T-helper 17 cell (primary cell): ENCODE data around the gene PBX2. TPM values are rescaled to one million over a fixed set of nuclear protein-coding genes. Genes with fewer than 3 reads are reported as not detected.
"Not testable (repeated sequence)": the region's sequence is repeated elsewhere in the genome, so short reads cannot be mapped to it uniquely, and the experiment has no call there.

Experiments
- ATAC-seq: fragments of 150-1000 bp; cut with Tn5 transposase; 2 replicates; pipeline ENCODE4 v1.10.0; 2021; ENCODE audit warnings: mild to moderate bottlenecking, moderate library complexity
- DNase-seq, 3 donors: peaks; one replicate each; pipeline versions ENCODE4 v3.0.0 to v3.0.0-alpha.2; 2020 to 2021
- H3K9me3 ChIP-seq: one replicate; pipeline ENCODE4 v1.7.0; 2013; ENCODE audit warnings: low read length, mild to moderate bottlenecking; ENCODE audit not compliant: control insufficient read depth, poor library complexity, severe bottlenecking
- H3K27ac Mint-ChIP-seq: one replicate; pipeline ENCODE4 v1.8.0; 2022; ENCODE audit warnings: mild to moderate bottlenecking, moderate library complexity, mixed read lengths
- H3K27me3 Mint-ChIP-seq: one replicate; pipeline ENCODE4 v1.8.0; 2022; ENCODE audit warnings: mixed read lengths
- H3K36me3 Mint-ChIP-seq: one replicate; pipeline ENCODE4 v1.8.0; 2022; ENCODE audit warnings: low read depth, mixed read lengths
- H3K4me1 Mint-ChIP-seq: one replicate; pipeline ENCODE4 v1.8.0; 2022; ENCODE audit warnings: mild to moderate bottlenecking, mixed read lengths
- H3K4me3 Mint-ChIP-seq: one replicate; pipeline ENCODE4 v1.8.0; 2022; ENCODE audit warnings: mild to moderate bottlenecking, moderate library complexity, mixed read lengths
- total RNA-seq, 4 donors: library from RNA in 2 of 4; stranded (reverse) in 2 of 4; gene quantifications; one replicate each; pipeline ENCODE4 v1.2.3 and lab custom pipeline; 2022 to 2026

Gene PBX2
- total RNA-seq, 2 donors from 2014 or later: 103 to 110 TPM

- Mint-ChIP-seq H3K27ac (no peak overlapping the region), H3K36me3 (peaks cover 17% of the 10 kb centered on the region), H3K27me3 (peaks cover 34% of the 10 kb centered on the region), H3K4me3 (peak overlapping the region; percentile 78), H3K4me1 (peaks cover 45% of the 10 kb centered on the region)
- DNase-seq (no peak), ATAC-seq (no peak)
- H3K9me3 ChIP-seq: no peaks in the 10 kb centered on the region
Observed at GRCh38 chr6:32152769-32153563, 37.0 kb downstream of the PBX2 start.

GRCh38 chr6:32151863-32152768, 37.9 kb downstream of the PBX2 start, which contains the start of gene PRRT1:
Gene PRRT1 (minus strand): TSS chr6:32151939. CDS start chr6:32151827, 112 bp downstream.
- Mint-ChIP-seq H3K4me3 (peak within 1 kb of the TSS; percentile 78), H3K27ac (peak within 1 kb of the TSS; percentile 53), H3K27me3 (peaks cover 36% of the 10 kb centered on the region), H3K4me1 (peaks cover 46% of the 10 kb centered on the region), H3K36me3 (peaks cover 11% of the 10 kb centered on the region)
- H3K9me3 ChIP-seq: no peaks in the 10 kb centered on the region
- no peak for DNase-seq
- no peak for ATAC-seq

GRCh38 chr6:32151181-32151862, 38.7 kb downstream of the PBX2 start:
- H3K27ac Mint-ChIP-seq: no peak overlapping the region
- ATAC-seq: no peak
- peaks cover 46% of the 10 kb centered on the region for H3K4me1 Mint-ChIP-seq
- H3K9me3 ChIP-seq: no peaks in the 10 kb centered on the region
- no peak for DNase-seq
- peak overlapping the region; percentile 25 for H3K4me3 Mint-ChIP-seq
- peaks cover 11% of the 10 kb centered on the region for H3K36me3 Mint-ChIP-seq
- peaks cover 42% of the 10 kb centered on the region for H3K27me3 Mint-ChIP-seq

- DNase-seq (no peak), ATAC-seq (no peak)
- H3K4me3 Mint-ChIP-seq: peak overlapping the region; percentile 52
- H3K27me3 Mint-ChIP-seq: peaks cover 47% of the 10 kb centered on the region
- peaks cover 44% of the 10 kb centered on the region for H3K4me1 Mint-ChIP-seq
- peaks cover 9% of the 10 kb centered on the region for H3K36me3 Mint-ChIP-seq
- H3K9me3 ChIP-seq: no peaks in the 10 kb centered on the region
- no peak overlapping the region for H3K27ac Mint-ChIP-seq
Observed at GRCh38 chr6:32149932-32150870, 39.8 kb downstream of the PBX2 start.

- Mint-ChIP-seq H3K36me3 (peaks cover 9% of the 10 kb centered on the region), H3K27ac (no peak overlapping the region), H3K27me3 (peaks cover 47% of the 10 kb centered on the region), H3K4me1 (peaks cover 38% of the 10 kb centered on the region), H3K4me3 (peak overlapping the region; percentile 87)
- ATAC-seq: peak; percentile 27
- H3K9me3 ChIP-seq: no peaks in the 10 kb centered on the region
- DNase-seq: no peak
Observed at GRCh38 chr6:32149092-32149755, 40.8 kb downstream of the PBX2 start.

- no peaks in the 10 kb centered on the region for H3K9me3 ChIP-seq
- H3K4me3 Mint-ChIP-seq: peak overlapping the region; percentile 87
- H3K27me3 Mint-ChIP-seq: peaks cover 47% of the 10 kb centered on the region
- peaks cover 33% of the 10 kb centered on the region for H3K4me1 Mint-ChIP-seq
- H3K27ac Mint-ChIP-seq: peak overlapping the region; percentile 46
- peak; percentile 47 to 63 (median 49) for DNase-seq
- H3K36me3 Mint-ChIP-seq: peaks cover 9% of the 10 kb centered on the region
- peak; percentile 84 for ATAC-seq
Observed at GRCh38 chr6:32148289-32149091, 41.5 kb downstream of the PBX2 start.

GRCh38 chr6:32147401-32148132, 42.4 kb downstream of the PBX2 start:
- H3K36me3 Mint-ChIP-seq: peaks cover 9% of the 10 kb centered on the region
- ATAC-seq (no peak), DNase-seq (no peak)
- H3K27ac Mint-ChIP-seq: peak overlapping the region; percentile 46
- H3K4me1 Mint-ChIP-seq: peaks cover 26% of the 10 kb centered on the region
- H3K4me3 Mint-ChIP-seq: peak overlapping the region; percentile 87
- no peaks in the 10 kb centered on the region for H3K9me3 ChIP-seq
- H3K27me3 Mint-ChIP-seq: peaks cover 43% of the 10 kb centered on the region

- H3K9me3 ChIP-seq: no peaks in the 10 kb centered on the region
- peaks cover 12% of the 10 kb centered on the region for H3K36me3 Mint-ChIP-seq
- H3K4me3 Mint-ChIP-seq: no peak overlapping the region
- H3K4me1 Mint-ChIP-seq: peaks cover 23% of the 10 kb centered on the region
- H3K27me3 Mint-ChIP-seq: peaks cover 50% of the 10 kb centered on the region
- H3K27ac Mint-ChIP-seq: no peak overlapping the region
- DNase-seq: no peak
- ATAC-seq: no peak
Observed at GRCh38 chr6:32146687-32147086, 43.3 kb downstream of the PBX2 start.

- Mint-ChIP-seq H3K27ac (no peak overlapping the region), H3K27me3 (peaks cover 52% of the 10 kb centered on the region), H3K4me1 (peaks cover 21% of the 10 kb centered on the region), H3K4me3 (no peak overlapping the region), H3K36me3 (peaks cover 15% of the 10 kb centered on the region)
- H3K9me3 ChIP-seq: no peaks in the 10 kb centered on the region
- DNase-seq (no peak), ATAC-seq (no peak)
Observed at GRCh38 chr6:32146287-32146686, 43.7 kb downstream of the PBX2 start.

GRCh38 chr6:32144238-32144637, 45.8 kb downstream of the PBX2 start:
- not testable (repeated sequence) for ATAC-seq, H3K4me3 Mint-ChIP-seq, H3K9me3 ChIP-seq, H3K27ac Mint-ChIP-seq, H3K36me3 Mint-ChIP-seq, DNase-seq
- Mint-ChIP-seq H3K27me3 (peaks cover 43% of the 10 kb centered on the region), H3K4me1 (peaks cover 15% of the 10 kb centered on the region)
